HG03571 (cell line): Measurements from ENCODE around the gene PGM3.
"Not testable (repeated sequence)": the region's sequence is repeated elsewhere in the genome, so short reads cannot be mapped to it uniquely, and the experiment has no call there.

Experiments
- ATAC-seq: cut with Tn5 transposase; IDR thresholded peaks from one replicate; pipeline ENCODE4 v1.9.1; 2021; ENCODE audit not compliant: unreplicated experiment

Gene PGM3, protein sequence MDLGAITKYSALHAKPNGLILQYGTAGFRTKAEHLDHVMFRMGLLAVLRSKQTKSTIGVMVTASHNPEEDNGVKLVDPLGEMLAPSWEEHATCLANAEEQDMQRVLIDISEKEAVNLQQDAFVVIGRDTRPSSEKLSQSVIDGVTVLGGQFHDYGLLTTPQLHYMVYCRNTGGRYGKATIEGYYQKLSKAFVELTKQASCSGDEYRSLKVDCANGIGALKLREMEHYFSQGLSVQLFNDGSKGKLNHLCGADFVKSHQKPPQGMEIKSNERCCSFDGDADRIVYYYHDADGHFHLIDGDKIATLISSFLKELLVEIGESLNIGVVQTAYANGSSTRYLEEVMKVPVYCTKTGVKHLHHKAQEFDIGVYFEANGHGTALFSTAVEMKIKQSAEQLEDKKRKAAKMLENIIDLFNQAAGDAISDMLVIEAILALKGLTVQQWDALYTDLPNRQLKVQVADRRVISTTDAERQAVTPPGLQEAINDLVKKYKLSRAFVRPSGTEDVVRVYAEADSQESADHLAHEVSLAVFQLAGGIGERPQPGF

DNA sequence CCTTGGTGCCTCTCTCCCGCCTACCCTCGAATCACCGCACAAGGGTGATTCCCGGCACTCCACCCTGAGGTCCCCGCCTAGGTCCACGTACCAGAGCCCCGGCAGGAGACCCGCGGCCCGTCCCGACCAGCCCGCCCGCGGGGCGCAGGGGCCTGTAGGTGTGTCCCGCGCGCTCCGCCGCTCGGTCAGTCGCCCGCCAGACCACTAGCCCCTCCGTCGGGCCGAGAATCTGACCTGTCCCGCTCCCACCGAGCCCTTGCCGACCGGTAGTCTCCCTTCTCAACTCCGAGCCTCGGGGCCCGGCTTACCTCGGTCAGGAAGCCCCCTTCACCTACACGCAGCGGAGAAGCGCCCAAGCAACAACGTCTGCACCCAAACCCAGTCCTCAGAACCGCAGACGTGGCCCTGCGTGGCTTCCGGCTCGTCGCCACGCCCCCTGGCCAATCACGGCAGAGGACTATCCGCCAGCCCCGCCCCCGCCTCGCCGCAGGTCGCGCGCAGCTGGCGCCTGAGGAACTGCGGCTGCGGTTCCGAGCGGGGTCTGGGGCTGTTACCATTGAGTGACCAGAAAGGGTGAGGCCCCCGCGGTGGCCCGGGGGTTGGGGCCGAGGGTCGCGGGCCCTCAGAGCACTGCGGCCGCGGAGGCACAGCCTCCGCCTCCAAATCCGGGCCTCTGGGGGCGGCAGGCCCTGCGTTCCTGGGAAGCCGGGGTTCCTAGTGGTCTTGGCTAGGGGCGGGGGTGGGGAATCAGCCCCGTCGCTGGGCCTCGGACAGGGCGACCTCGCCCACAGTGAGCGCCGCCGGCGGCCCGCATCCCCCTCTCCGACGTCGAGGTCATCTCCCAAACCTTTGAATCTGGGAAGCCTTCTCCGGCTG is at the start of gene PGM3, which contains the start of gene RWDD2A:
Gene PGM3, minus strand, starts transcription at position 395 of the 876 bp plus-strand sequence. CDS start 2,253 bp downstream, outside the sequence.
Gene RWDD2A, plus strand, starts transcription at position 487 of the 876 bp plus-strand sequence. CDS start 1,095 bp downstream, outside the sequence.
- ATAC-seq = peak; percentile 99

DNA sequence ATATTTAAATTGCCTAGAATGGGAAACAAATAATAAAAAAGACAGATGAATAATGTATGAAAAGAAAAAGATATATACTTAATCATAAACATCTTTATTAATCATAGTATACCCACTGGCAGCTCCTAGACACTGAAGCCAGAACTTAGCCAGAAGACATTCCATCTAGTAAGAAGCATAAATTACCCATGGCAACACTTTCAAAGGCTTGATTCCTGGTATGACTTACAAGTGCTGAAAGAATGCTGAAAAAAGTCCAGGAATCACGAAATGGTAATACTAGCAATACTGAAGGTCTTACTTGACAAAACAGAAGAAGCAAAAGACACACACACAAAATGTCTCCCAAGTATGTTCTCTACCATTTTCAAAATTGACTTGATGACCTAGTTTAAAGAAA is 38.1 kb upstream of the PGM3 start:
- no peak for ATAC-seq

DNA sequence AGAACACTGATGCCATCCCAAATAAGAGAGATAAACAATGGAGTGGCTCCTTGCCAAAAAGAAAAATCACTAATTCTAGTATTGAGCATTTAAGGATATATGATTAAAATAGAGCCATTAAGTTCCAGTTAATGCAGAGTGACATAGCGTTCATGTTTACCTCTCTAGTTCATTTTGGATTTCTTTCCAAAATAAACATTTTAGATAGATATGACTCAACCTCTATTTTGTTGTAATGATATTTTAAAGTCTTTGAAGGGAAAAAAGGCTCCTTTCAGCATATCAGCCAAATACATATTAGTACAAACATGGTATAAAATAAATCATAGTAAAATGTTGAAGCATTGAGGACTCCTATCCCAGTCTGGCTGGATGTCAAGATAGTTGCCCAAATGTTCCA is 33.5 kb upstream of the PGM3 start:
- no peak for ATAC-seq

DNA sequence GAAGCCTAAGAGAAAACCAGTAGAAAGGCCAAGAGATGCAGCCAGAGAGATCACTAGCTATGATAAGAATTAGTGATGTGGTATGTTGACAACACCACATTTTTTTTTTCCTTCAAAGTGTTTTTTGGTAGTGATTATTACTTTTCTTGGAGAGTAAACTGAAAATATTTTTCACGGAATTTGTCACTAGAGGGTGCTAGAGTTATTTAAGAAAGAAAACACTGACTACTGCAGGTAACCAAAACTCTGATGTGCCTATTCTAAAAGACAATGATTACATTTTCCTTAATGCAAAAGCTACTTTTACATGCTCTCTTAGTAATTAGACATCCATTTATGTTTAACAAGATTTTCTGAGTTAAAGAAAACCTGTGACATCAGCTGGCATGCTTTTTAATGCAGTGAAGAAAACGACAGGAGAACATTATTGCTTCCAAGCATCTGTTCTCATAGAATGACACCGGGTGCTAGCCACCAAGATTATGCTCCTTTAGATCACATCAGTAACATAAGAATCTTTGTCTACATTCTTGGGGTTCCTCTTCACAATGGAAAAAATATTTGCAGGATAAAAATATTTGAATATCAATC is 28.9 kb upstream of the PGM3 start:
- no peak for ATAC-seq

DNA sequence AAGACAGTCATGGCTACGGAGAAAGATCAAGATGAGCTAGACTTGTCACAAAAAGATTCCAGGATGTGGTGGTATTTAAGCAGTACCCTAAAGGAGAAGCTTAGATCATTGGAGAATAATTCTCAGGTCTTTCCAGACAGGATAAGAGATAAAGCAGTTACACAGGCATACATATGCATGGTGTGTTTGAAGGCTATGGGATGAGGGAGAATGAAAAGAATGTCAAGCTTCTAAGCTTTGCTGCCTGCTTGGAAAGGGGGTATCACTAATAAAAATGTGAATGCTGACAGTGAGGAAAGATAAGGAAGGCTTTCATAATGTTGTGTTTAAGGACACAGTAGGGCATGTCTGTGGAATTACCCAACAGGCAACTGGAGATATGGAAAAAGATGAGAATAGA is 28.2 kb upstream of the PGM3 start:
- ATAC-seq = no peak

DNA sequence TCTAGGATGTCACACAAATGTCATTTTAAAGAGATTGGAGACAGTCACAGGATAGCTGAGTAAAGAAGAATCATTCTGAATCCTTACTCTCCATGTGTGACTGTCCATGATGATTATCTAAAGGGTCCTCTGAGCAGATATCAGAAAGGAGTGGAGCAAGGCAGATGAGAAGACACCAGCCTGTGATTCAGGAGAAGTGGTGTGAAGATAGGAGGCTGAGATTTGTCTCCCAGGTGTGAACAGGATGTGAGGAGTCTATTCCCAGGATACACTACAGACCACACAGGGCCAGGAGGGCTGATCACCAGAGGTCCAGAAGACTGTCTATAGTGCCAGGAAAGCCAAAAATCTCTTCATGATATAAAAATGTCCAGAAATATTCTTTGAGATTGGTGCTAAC is 27.1 kb upstream of the PGM3 start:
- no peak for ATAC-seq

DNA sequence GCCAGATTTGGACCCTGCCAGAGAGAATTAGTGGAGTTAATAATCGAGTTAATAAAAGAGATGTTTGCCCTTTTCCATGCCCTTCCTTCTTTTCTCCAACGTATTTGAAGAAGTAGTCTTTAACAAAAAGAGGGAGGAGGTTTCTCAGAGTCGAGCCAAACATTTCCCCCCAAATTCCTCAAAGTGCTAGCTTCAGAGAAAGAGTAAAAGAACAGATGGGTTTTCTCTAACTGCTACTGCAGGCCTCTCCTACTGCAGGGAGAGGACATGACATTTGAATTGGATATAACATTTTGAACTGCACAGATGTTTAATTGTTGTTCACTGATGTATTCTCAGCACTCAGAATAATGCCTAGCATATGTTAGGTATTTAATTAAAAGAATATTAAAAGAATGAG is 25.6 kb upstream of the PGM3 start:
- ATAC-seq = no peak

DNA sequence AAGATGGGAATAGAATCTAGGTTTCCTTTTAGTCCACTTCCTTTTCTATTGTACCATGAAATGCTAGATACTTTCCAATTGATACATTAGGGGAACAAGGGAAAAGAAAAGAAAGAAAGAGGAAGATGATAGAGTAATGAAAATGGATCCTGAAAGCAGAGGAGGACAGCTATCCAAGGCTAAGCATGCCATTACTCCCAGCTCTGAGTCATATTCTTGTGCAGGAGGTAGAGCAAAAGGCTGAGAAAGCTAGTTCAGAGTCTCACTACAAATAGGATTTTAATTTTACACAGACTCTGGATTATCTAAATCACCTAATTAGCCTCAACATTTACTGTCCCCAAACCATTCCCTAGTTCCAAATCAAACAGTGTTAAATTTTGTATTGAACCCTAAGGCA is 23.7 kb upstream of the PGM3 start:
- ATAC-seq = no peak

DNA sequence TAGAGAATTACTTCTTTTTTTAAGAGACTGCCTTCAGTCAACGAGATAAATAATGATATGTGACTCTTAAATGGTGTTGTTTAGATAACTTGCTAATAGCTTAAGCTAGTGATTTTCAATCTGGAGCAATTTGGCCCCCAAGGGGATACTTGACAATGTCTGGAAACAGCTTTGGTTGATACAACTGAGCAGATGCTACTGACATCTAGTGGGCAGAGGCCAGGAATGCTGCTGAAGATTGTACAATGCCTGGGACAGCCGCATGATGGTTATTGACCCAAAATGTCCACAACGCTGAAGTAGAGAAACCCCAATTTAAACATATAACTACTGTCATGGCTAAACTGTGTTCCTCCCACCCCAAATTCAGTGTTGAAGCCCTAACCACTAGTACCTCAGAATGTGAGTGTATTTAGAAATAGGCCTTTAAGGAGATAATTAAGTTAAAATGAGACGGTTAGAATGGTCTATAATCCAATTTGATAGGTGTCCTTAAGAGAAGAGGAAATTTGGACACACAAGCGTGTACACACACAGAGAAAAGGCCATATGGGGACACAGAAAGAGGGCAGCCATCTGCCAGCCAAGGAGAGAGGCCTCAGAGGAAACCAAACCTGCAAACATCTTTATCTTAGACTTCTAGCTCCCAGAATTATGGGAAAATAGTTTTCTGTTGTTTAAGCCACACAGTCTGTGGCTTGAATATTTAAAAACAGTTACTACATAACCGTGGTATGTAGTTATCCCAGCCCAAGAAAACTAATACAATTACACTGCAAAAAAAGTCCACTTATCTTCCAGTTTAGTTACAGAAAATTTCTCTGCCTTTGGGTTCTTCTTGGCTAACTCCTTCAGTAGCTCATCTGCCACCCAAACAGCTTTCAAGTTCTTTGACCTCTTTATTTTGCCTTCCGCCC is 22.3 kb upstream of the PGM3 start:
- peak; percentile 96 for ATAC-seq

DNA sequence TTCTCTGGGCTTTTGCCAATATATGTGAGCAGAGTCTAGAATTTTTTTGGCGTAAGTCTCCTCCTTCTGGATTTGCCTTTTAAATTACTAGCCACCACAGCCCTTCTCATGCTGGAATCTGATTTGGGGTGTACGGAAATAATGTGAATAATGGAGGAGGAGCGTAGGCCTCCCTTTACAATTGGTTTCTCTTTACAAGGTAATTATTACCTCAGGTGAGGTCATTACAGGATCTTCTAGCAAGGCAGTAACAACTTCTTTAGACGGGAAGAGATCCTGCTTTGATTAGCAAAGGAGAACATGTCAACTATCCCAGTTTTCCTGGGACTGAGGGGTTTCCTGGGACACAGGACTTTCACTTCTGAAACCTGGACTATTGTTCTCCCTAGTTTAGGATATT is 9.0 kb upstream of the PGM3 start:
- no peak for ATAC-seq

DNA sequence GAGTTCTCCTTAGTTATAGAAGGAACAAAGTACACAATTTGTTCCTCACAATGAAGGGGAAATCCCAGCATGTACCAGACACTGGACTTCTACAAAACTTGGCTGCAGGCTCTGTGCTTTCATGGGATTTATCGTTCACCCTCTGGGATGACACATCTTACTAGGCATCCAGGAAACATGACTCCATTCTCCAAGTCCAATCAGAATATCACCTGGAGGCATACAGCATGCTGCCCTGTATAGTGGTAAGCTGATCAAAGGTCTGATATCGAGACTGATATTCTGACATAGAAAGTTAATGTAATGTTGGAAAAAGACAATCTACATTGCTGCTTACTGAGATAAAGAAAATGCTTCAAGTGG is 6.8 kb upstream of the PGM3 start:
- no peak for ATAC-seq

DNA sequence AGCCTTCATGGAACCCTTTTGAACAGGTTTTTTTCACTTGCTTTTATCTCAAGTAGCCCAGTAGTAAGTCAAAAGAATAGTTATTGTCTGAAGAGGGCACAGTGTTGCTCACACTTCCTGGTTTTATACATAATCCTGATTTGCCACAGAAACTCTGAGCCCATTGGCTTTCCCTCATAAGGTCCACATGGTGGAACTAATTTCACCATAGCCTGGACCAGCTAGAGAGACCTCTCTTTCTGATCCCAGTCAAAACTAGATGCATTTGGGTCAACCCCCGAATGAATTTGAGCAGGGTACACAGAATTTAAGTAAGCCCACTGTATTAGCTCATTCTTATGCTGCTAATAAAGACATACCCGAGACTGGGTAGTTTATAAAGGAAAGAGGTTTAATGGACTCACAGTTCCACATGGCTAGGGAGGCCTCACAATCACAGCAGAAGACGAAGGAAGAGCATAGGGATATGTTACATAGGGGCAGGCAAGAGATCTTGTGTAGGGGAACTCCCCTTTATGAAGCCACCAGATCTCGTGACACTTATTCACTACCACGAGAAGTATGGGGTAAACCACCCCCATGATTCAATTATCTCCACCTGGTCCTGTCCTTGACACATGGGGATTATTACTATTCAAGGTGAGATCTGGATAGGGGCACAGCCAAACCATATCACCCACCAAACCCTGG is 6.3 kb upstream of the PGM3 start:
- peak; percentile 47 for ATAC-seq

DNA sequence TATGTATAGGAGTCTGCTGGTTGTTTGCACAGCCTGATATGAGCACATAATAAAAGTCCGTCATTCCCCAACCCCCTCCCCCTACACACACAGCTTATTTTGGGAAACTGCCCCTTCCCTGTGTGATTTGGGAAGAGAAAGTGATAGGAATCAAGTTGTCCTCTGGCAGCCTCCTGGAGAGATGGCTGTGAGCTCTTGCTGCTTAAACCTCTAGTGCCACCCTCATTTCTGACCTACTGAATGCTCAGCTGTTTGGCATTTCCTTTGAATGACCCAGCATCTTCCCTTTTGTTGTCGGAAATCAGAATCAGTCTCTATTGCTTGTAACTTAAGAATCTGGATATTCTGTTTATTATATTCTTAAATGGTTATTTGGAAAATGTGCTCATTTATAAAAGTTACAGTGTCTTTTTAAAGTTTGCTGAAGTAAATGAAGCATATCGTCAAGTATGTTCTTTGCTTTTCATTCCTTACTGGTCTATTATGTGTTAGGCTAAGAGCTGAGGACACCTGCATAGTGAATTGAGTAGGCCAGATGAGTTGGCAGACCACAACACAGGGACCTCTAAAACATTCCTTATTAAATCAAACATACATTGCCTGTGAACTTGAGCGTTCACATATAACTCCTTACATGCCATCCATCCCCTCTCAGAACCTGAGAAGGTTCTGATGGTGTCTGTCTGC is 5.6 kb upstream of the PGM3 start:
- ATAC-seq = no peak

DNA sequence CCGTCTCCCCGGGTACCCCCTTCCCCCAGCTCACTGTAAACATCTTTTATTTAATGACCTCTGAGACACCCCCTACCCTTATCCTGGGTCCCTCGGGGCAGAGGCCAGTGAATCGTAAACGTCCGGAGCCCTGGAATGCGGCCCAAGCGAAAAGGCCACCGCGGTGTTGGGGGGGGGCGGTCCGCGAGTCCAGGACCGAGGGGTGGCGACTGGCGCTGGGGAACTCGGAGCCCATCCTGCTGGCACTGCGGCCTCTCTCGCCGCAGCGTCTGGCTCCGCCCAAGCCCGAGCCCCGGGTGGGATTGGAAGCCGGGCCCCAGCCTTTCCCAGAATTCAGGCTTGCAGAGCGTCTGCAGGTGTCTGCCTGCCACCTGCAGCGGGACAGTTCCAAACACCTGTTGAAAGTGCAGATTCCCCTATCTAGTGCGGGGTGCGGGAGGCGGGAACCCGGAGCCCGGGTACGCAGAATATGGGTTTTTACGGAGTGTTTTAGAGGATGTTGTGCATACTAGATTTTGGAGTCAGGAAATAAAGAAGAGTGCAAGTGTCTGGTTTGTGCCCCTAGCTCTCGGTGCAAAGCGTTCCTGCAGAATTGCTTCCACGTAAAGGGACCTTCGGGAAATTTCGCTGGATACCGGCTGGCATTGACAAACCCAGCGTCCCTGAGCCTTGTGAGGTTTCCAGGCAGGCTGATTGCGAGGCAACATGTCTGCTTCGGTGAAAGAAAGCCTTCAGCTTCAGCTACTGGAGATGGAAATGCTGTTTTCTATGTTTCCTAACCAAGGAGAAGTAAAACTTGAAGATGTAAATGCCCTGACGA is 892 bp upstream of the PGM3 start:
- peak; percentile 16 for ATAC-seq

DNA sequence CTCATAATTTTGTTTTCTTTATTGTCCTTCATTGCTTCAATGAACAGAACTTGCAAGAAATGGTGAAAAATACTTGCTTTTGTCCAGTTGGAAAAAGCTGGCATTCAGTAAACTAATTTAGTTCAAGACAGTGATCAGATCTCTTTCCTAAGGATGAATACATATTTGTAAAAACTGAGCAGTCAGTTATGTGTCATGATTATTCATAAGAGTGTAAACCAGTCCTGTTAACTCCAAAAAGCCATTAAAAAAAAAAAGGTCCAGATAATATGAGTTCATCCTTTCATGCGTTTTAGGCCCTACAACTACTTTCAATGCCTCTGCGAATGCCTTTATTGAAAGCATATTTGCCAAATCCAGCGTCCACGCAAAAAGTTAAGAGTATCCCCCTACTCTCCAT is 609 bp downstream of the PGM3 start:
- ATAC-seq = no peak

DNA sequence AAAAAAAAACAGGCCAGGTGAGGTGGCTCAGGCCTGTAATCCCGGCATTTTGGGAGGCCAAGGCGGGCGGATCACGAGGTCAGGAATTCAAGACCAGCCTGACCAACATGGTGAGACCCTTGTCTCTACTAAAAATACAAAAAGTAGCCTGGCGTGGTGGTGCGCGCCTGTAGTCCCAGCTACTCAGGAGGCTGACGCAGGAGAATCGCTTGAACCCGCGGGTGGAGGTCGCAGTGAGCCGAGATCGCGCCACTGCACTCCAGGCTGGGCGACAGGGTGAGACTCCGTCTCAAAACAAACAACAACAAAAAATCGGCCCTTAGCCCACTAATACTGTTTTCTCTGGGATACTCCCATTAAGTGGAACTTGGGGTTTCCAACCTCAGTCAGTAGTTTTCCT is 1.1 kb downstream of the PGM3 start:
- ATAC-seq = not testable (repeated sequence)

DNA sequence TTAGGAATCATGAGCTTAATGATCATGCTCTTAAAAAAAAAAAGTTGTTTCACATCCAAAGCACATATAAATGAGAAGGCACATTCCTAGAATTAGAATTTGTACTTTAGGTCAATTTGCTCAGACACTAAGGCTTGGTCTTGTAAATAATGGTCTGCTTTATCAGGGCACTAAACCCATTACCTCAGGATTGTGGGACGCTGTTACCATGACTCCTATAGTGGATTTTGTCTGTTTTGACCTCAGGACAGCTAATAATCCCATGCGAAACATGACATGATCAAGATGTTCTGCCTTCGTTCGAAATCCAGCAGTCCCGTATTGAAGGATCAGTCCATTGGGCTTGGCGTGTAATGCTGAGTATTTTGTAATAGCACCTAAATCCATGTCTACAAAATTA is 2.4 kb downstream of the PGM3 start:
- no peak for ATAC-seq

DNA sequence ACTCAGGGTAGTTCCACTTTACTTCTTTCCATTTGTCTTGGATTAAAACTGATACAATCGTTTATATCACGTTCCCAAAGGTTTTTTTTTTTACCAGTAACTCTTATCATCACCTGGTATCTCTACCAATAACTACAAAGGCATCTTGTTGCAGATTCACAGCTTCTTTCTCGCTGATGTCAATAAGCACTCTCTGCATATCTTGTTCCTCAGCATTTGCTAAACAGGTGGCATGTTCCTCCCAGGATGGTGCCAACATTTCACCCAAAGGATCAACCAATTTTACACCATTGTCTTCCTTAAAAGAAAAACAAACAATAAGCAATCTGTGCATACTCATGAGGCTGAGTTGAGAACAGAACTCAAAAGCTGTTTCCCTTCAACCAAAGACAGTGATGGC is 4.6 kb downstream of the PGM3 start:
- no peak for ATAC-seq
